Suppressor macrophage (primary cell): ENCODE data around the gene CSAG1.
"Not testable (repeated sequence)": the region's sequence is repeated elsewhere in the genome, so short reads cannot be mapped to it uniquely, and the experiment has no call there.

Source experiments
- DNase-seq, 4 experiments: peaks; one replicate each; pipeline ENCODE4 v3.0.0-alpha.2; 2020 to 2022

Gene CSAG1

GRCh38 chrX:152697952-152698931, 35.3 kb downstream of the CSAG1 start, which contains the start of gene MAGEA3:
MAGEA3 (plus strand) TSS chrX:152698794; CDS start chrX:152700833, 2,039 bp downstream.
- DNase-seq: not testable (repeated sequence)

- not testable (repeated sequence) for DNase-seq
These were observed 52.5 kb downstream of the CSAG1 start for GRCh38 chrX:152681012-152681411.
